ENCODE data around the gene PPARA.

PPARA gene

GRCh38 chr22:46165977-46166376 is 15.7 kb downstream of the PPARA start:
- TF ChIP-seq CTCF (IDR thresholded peaks at IDR 0.05) (no peak), ZFX (IDR thresholded peaks at IDR 0.05; ENCODE audit: borderline replicate concordance) (no peak)
- no peak overlapping the region for H3K27ac ChIP-seq

GRCh38 chr22:46169628-46170027 is 19.3 kb downstream of the PPARA start:
- H3K27ac ChIP-seq, result no peak overlapping the region
- TF ChIP-seq CTCF (IDR thresholded peaks at IDR 0.05), result no peak
- no peak for TF ChIP-seq ZFX (IDR thresholded peaks at IDR 0.05; ENCODE audit: borderline replicate concordance)

- H3K27ac ChIP-seq, result no peak overlapping the region
- no peak for TF ChIP-seq ZFX (IDR thresholded peaks at IDR 0.05; ENCODE audit: borderline replicate concordance)
Observed at GRCh38 chr22:46171940-46172339, 21.6 kb downstream of the PPARA start.

- TF ChIP-seq CTCF (IDR thresholded peaks at IDR 0.05) (no peak), ZFX (IDR thresholded peaks at IDR 0.05; ENCODE audit: borderline replicate concordance) (no peak)
- H3K27ac ChIP-seq, result no peak overlapping the region
Observed at GRCh38 chr22:46172522-46173110, 22.3 kb downstream of the PPARA start.

GRCh38 chr22:46173152-46173551 is 22.8 kb downstream of the PPARA start:
- no peak overlapping the region for H3K27ac ChIP-seq
- TF ChIP-seq ZFX (IDR thresholded peaks at IDR 0.05; ENCODE audit: borderline replicate concordance) (no peak), CTCF (IDR thresholded peaks at IDR 0.05) (no peak)

- no peak overlapping the region for H3K27ac ChIP-seq
- no peak for TF ChIP-seq CTCF (IDR thresholded peaks at IDR 0.05)
- no peak for TF ChIP-seq ZFX (IDR thresholded peaks at IDR 0.05; ENCODE audit: borderline replicate concordance)
Observed at GRCh38 chr22:46175631-46176030, 25.3 kb downstream of the PPARA start.

- TF ChIP-seq ZFX (IDR thresholded peaks at IDR 0.05; ENCODE audit: borderline replicate concordance) (no peak), CTCF (IDR thresholded peaks at IDR 0.05) (no peak)
- no peak overlapping the region for H3K27ac ChIP-seq
Observed at GRCh38 chr22:46176508-46177003, 26.2 kb downstream of the PPARA start.
